Fibroblast of lung (primary cell): ENCODE results near the gene SOAT1.

Experiments used
- CTCF ChIP-seq, 2 donors: IDR thresholded peaks in 1 of 2; conservative IDR thresholded peaks in 1 of 2; 1 replicate in 1 of 2; 2 replicates in 1 of 2; pipeline ENCODE4 v1.5.1; 2011 to 2012; ENCODE audit warnings: low read length in 2 of 2, control low read depth in 1 of 2, inconsistent platforms in 1 of 2, low read depth in 1 of 2, mild to moderate bottlenecking in 1 of 2
- EZH2 ChIP-seq: IDR thresholded peaks from 2 replicates; pipeline ENCODE4 v1.5.1; 2012; ENCODE audit warnings: low read length, control low read depth, mild to moderate bottlenecking; ENCODE audit errors: missing control alignments

- TF ChIP-seq EZH2 (no peak), CTCF (conservative IDR thresholded peaks at IDR 0.05 in 1 of 2, IDR thresholded peaks at IDR 0.05 in 1 of 2; ENCODE audit: low read depth in 1 of 2, low read length in 2 of 2) (no peak)
Measured at GRCh38 chr1:179327679-179328078, 34.1 kb downstream of the SOAT1 start.
